GM18519 (cell line): ENCODE measurements around the gene PSPN.

Experiments used
- ATAC-seq: cut with Tn5 transposase; IDR thresholded peaks from one replicate; pipeline ENCODE4 v1.9.1; 2021; ENCODE audit warnings: mild to moderate bottlenecking, moderate library complexity; ENCODE audit not compliant: unreplicated experiment, low FRiP score

Gene PSPN

GRCh38 chr19:6334490-6335285 lies 41.0 kb downstream of the PSPN start:
- ATAC-seq = no peak

DNA sequence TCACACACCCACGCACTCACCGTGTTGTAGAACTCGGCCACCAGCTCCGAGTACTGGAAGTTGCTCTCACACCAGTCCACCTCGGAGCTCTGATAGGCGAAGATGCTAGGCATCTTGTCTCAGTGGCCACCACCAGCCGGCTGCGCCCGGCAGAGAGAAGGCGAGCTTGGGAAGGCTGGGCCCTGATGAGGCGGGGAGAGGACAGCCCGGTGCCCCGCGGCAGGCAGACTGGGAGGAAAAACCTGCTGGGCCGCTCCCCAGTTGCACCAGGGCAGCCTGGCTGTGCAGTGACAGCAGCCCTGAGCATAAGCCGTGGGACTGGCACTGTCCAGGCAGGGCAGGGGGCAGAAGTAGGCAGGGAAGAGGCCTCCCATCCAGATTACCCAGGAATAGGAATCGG lies 42.3 kb downstream of the PSPN start, which contains the start of gene ACER1:
ACER1 (minus strand) TSS at position 174 of the 400 bp plus-strand sequence; CDS start at position 113, 61 bp downstream.
- ATAC-seq = no peak

- no peak for ATAC-seq
Observed at GRCh38 chr19:6326815-6327214, 48.9 kb downstream of the PSPN start.

DNA sequence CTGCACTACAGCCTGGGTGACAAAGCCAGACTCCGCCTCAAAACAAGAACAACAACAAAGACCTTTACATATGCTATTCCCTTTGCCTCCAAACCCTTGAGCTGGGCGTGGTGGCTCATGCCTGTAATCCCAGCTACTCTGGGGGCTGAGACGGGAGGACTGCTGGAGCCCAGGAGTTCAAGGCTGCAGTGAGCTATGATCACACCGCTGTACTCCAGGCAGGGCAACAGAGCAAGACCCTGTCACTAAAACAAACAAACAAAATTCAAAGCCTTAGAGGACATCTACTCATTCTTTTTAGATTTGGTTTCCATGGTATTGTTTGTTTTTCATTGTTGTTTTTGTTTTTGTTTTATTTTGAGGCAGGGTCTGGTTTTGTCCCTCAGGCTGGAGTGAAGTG lies 50.1 kb downstream of the PSPN start:
- ATAC-seq = no peak
